H1 (cell line): ENCODE measurements around the gene EPHA3. TPM values are rescaled to one million over a fixed set of nuclear protein-coding genes. Genes with fewer than 3 reads are reported as not detected.

ENCODE experiments used
- CTCF ChIA-PET: fragments of 300-600 bp; sonication (Branson Sonifier 250); formaldehyde crosslinking; loops from one replicate; lab custom pipeline; 2021; ENCODE audit not compliant: partially characterized antibody; lab: Charles Lee
- POLR2A ChIA-PET: fragments of 300-600 bp; sonication (Branson Sonifier 250); formaldehyde crosslinking; loops from one replicate; lab custom pipeline; 2021; ENCODE audit warnings: inconsistent platforms; ENCODE audit not compliant: partially characterized antibody; lab: Charles Lee
- DNase-seq, 2 experiments: peaks; one replicate each; pipeline versions ENCODE4 v3.0.0 to v3.0.0-alpha.2; 2010 to 2022; ENCODE audit warnings: low spot score in 2 of 2, low read depth in 1 of 2, mixed read lengths in 1 of 2
- FAIRE-seq: peaks from 2 replicates; lab custom pipeline; 2011; peaks lifted over from hg19 to GRCh38; lab: Jason Lieb, UNC
- H2AFZ ChIP-seq: 2 replicates; pipeline ENCODE4 v1.8.1; 2012; ENCODE audit warnings: low read length, inconsistent platforms
- H2AK5ac ChIP-seq: 2 replicates; pipeline ENCODE4 v1.6.1; 2013; ENCODE audit warnings: low read depth, low read length
- H2BK120ac ChIP-seq: replicated peaks from 2 replicates; pipeline ENCODE3; 2013; ENCODE audit warnings: low read depth, low read length, inconsistent platforms
- H2BK12ac ChIP-seq: 2 replicates; pipeline ENCODE4 v1.6.1; 2013; ENCODE audit warnings: low read depth, low read length
- H2BK15ac ChIP-seq: 2 replicates; pipeline ENCODE4 v1.6.1; 2013; ENCODE audit warnings: low read length
- H2BK20ac ChIP-seq: 2 replicates; pipeline ENCODE4 v1.6.1; 2013; ENCODE audit warnings: low read length
- H2BK5ac ChIP-seq: 2 replicates; pipeline ENCODE4 v1.6.1; 2013; ENCODE audit warnings: low read depth, low read length
- H3K14ac ChIP-seq: 2 replicates; pipeline ENCODE4 v1.6.1; 2013; ENCODE audit warnings: inconsistent platforms; ENCODE audit not compliant: insufficient read length
- H3K18ac ChIP-seq: 2 replicates; pipeline ENCODE4 v1.6.1; 2013; ENCODE audit warnings: low read length; ENCODE audit errors: extremely low read depth
- H3K23ac ChIP-seq: 2 replicates; pipeline ENCODE4 v1.6.1; 2013; ENCODE audit warnings: inconsistent platforms; ENCODE audit not compliant: insufficient read length
- H3K23me2 ChIP-seq: 2 replicates; pipeline ENCODE4 v1.6.1; 2013; ENCODE audit warnings: low read depth, low read length
- H3K27ac ChIP-seq: 2 replicates; pipeline ENCODE4 v1.6.1; 2011; ENCODE audit warnings: low read depth, low read length, inconsistent platforms
- H3K27me3 ChIP-seq, 4 experiments: replicated peaks in 1 of 4; 1 replicate in 1 of 4; 2 replicates in 3 of 4; pipeline versions ENCODE4 v1.6.1 to v1.8.1; 2011 to 2013; ENCODE audit warnings: low read length in 3 of 4, mild to moderate bottlenecking in 3 of 4, inconsistent platforms in 2 of 4, mixed read lengths in 2 of 4, moderate library complexity in 1 of 4; ENCODE audit not compliant: control insufficient read depth in 3 of 4, insufficient read depth in 3 of 4; ENCODE audit errors: extremely low read depth in 1 of 4
- H3K36me3 ChIP-seq, 4 experiments: 2 replicates each; pipeline versions ENCODE4 v1.6.1 to v1.8.1; 2011 to 2013; ENCODE audit warnings: mild to moderate bottlenecking in 4 of 4, low read length in 3 of 4, moderate library complexity in 2 of 4, control low read depth in 1 of 4, inconsistent platforms in 1 of 4; ENCODE audit not compliant: insufficient read depth in 4 of 4, control insufficient read depth in 2 of 4
- H3K4ac ChIP-seq: replicated peaks from 2 replicates; pipeline ENCODE3; 2013; ENCODE audit warnings: low read length, low read depth, mixed read lengths, inconsistent platforms; ENCODE audit not compliant: insufficient read length
- H3K4me1 ChIP-seq, 4 experiments: replicated peaks in 1 of 4; 1 replicate in 1 of 4; 2 replicates in 3 of 4; pipeline versions ENCODE4 v1.6.1 to v1.8.1; 2011 to 2013; ENCODE audit warnings: low read length in 3 of 4, inconsistent platforms in 2 of 4, mixed read lengths in 1 of 4; ENCODE audit not compliant: insufficient read depth in 4 of 4, control insufficient read depth in 3 of 4
- H3K4me2 ChIP-seq, 2 experiments: 2 replicates each; pipeline versions ENCODE4 v1.6.1 to v1.8.1; 2011 to 2013; ENCODE audit warnings: low read depth in 2 of 2, low read length in 2 of 2, control low read depth in 1 of 2, inconsistent platforms in 1 of 2, mild to moderate bottlenecking in 1 of 2; ENCODE audit not compliant: insufficient read depth in 1 of 2
- H3K4me3 ChIP-seq, 4 experiments: fragments of 200-600, 300-600 bp in 1 of 4; sonication (generic), shearing (Covaris generic), sonication (Bioruptor Twin) in 1 of 4; 2 replicates each; pipeline versions ENCODE4 v1.5.1 to v1.8.1; 2011 to 2016; ENCODE audit warnings: low read length in 4 of 4, low read depth in 3 of 4, control low read depth in 2 of 4, inconsistent platforms in 2 of 4, mild to moderate bottlenecking in 2 of 4, mixed read lengths in 1 of 4, moderate library complexity in 1 of 4; ENCODE audit not compliant: insufficient read depth in 2 of 4; ENCODE audit errors: extremely low read depth in 1 of 4
- H3K56ac ChIP-seq: replicated peaks from 2 replicates; pipeline ENCODE3; 2013; ENCODE audit warnings: low read depth, mild to moderate bottlenecking, mixed read lengths, low read length, inconsistent platforms; ENCODE audit not compliant: insufficient read length
- H3K79me1 ChIP-seq: 2 replicates; pipeline ENCODE4 v1.6.1; 2013; ENCODE audit warnings: low read depth, low read length, control low read depth
- H3K79me2 ChIP-seq, 2 experiments: 2 replicates each; pipeline versions ENCODE4 v1.6.1 to v1.8.1; 2012 to 2013; ENCODE audit warnings: low read length in 2 of 2, mild to moderate bottlenecking in 2 of 2, inconsistent platforms in 1 of 2; ENCODE audit not compliant: insufficient read depth in 2 of 2, control insufficient read depth in 1 of 2
- H3K9ac ChIP-seq, 4 experiments: replicated peaks in 1 of 4; 1 replicate in 1 of 4; 2 replicates in 3 of 4; pipeline versions ENCODE4 v1.6.1 to v1.8.1; 2011 to 2013; ENCODE audit warnings: low read depth in 3 of 4, low read length in 3 of 4, control low read depth in 2 of 4, mild to moderate bottlenecking in 2 of 4, moderate library complexity in 2 of 4, inconsistent platforms in 1 of 4; ENCODE audit errors: extremely low read depth in 1 of 4
- H3K9me3 ChIP-seq, 2 experiments: 2 replicates each; pipeline versions ENCODE4 v1.6.1 to v1.8.1; 2012 to 2013; ENCODE audit warnings: mild to moderate bottlenecking in 2 of 2, moderate library complexity in 2 of 2, control low read depth in 1 of 2, inconsistent platforms in 1 of 2, low read depth in 1 of 2, low read length in 1 of 2, mixed read lengths in 1 of 2; ENCODE audit not compliant: insufficient read depth in 2 of 2
- H4K20me1 ChIP-seq, 2 experiments: replicated peaks in 1 of 2; 2 replicates each; pipeline versions ENCODE3 to v1.8.1; 2011 to 2013; ENCODE audit warnings: inconsistent platforms in 2 of 2, low read length in 2 of 2, mild to moderate bottlenecking in 1 of 2; ENCODE audit not compliant: insufficient read depth in 2 of 2, control insufficient read depth in 1 of 2
- H4K5ac ChIP-seq: 2 replicates; pipeline ENCODE4 v1.6.1; 2013; ENCODE audit warnings: low read length, low read depth, mixed read lengths, inconsistent platforms; ENCODE audit not compliant: insufficient read length
- H4K8ac ChIP-seq: 2 replicates; pipeline ENCODE4 v1.8.0; 2013; ENCODE audit warnings: mild to moderate bottlenecking, moderate library complexity, low read length, inconsistent platforms; ENCODE audit not compliant: insufficient read depth; ENCODE audit errors: extremely low read depth
- H4K91ac ChIP-seq: replicated peaks from 2 replicates; pipeline ENCODE3; 2013; ENCODE audit warnings: low read length, mixed read lengths, inconsistent platforms; ENCODE audit not compliant: insufficient read length
- BACH1 ChIP-seq: IDR thresholded peaks from 2 replicates; pipeline ENCODE4 v1.6.1; 2012; ENCODE audit warnings: low read length, improper control_type of control experiment
- CHD1 ChIP-seq: IDR thresholded peaks from 2 replicates; pipeline ENCODE4 v1.6.1; 2012; ENCODE audit warnings: low read depth, low read length, improper control_type of control experiment
- CTBP2 ChIP-seq: IDR thresholded peaks from 2 replicates; pipeline ENCODE4 v1.7.0; 2011; ENCODE audit warnings: borderline replicate concordance, mild to moderate bottlenecking, moderate library complexity, mixed read lengths, low read length; ENCODE audit not compliant: insufficient read depth, insufficient read length
- WGBS, 2 experiments: shearing (Covaris generic) in 1 of 2; methylation state at CpG; one replicate each; pipeline versions ENCODE4 v1.1.6 to v1.1.7; 2013 to 2015; ENCODE audit warnings: low lambda C conversion rate in 2 of 2, mixed read lengths in 2 of 2, inconsistent platforms in 1 of 2, low coverage in 1 of 2, missing lambda C conversion rate in 1 of 2; ENCODE audit not compliant: insufficient replicate concordance in 2 of 2, insufficient coverage in 1 of 2, insufficient read length in 1 of 2; ENCODE audit errors: extremely low coverage in 1 of 2, missing lambda C conversion rate in 1 of 2; 5-methylcytosine and 5-hydroxymethylcytosine counted together
- polyA plus RNA-seq, 7 experiments: library from polyadenylated mRNA; depleted of rRNA in 3 of 7; stranded (reverse) in 5 of 7; unstranded in 2 of 7; fragments of >200 nt in 5 of 7; fragments of 200-250 nt in 2 of 7; gene quantifications; 1 replicate in 5 of 7; 2 replicates in 1 of 7; 4 replicates in 1 of 7; pipeline versions ENCODE4 v1.2.1 to v1.2.3, GENCODE V29; 2011 to 2013; ENCODE audit warnings: missing spikeins in 2 of 7, mixed read lengths in 2 of 7
- total RNA-seq: library from RNA; stranded (reverse); fragmentation: NEBNext Ultra II Directional; extraction: Animal tissue kit (Norgen Biotek cat#: 25700); gene quantifications from 2 replicates; pipeline ENCODE4 v1.2.1, GENCODE V29; 2021

EPHA3 gene
- total and polyA plus RNA-seq, 2 of the 8 experiments (the other 6 are each of a cell fraction or from before 2014, with no cell fraction given): 0.09 to 0.22 TPM

DNA sequence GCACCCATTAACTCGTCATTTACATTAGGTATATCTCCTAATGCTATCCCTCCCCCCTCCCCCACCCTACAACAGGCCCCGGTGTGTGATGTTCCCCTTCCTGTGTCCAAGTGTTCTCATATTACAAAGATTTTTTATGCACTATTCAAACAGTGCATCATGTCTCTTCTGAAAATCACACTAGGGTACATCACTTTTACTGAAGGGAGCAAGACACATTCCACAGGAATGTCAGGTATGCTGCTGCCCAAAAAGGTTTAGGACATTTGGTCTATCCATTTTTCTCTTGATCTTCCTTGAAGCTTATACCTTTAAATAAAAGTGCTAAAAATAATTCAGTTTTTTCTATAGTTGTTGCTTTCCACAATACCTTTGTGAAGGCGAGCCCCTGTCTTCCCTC, 9.2 kb upstream of the EPHA3 start:
- Histone ChIP-seq H3K14ac (no peak overlapping the region), H2BK20ac (no peak overlapping the region), H3K9ac (no peak overlapping the region), H2BK120ac (no peak overlapping the region), H3K23me2 (no peaks in the 10 kb centered on the region), H3K79me2 (no peaks in the 10 kb centered on the region), H2AFZ (no peak overlapping the region), H4K5ac (no peak overlapping the region), H2BK12ac (no peak overlapping the region), H3K4me2 (no peak overlapping the region), H4K20me1 (no peaks in the 10 kb centered on the region), H2BK15ac (no peak overlapping the region), H4K8ac (no peak overlapping the region), H4K91ac (no peak overlapping the region), H3K56ac (no peak overlapping the region), H2AK5ac (no peak overlapping the region), H3K27ac (no peak overlapping the region), H3K23ac (no peak overlapping the region), H3K36me3 (no peaks in the 10 kb centered on the region), H3K79me1 (no peaks in the 10 kb centered on the region), H3K4me3 (no peak overlapping the region), H3K27me3 (no peaks in the 10 kb centered on the region), H3K4me1 (no peaks in the 10 kb centered on the region), H3K18ac (no peak overlapping the region), H2BK5ac (no peak overlapping the region), H3K4ac (no peak overlapping the region), H3K9me3 (no peaks in the 10 kb centered on the region)
- ChIA-PET POLR2A (no interaction called here), CTCF (no interaction called here)
- 88% methylated on average over 2 of the region's 3 CpGs; no CpG with 5 or more reads in 1 of the 2 experiments for WGBS, 2 experiments
- DNase-seq: no peak
- FAIRE-seq: no peak
- no peak for TF ChIP-seq CTBP2
- no peak for TF ChIP-seq BACH1
- no peak for TF ChIP-seq CHD1
